ENCODE data around the gene BCL11A.

GRCh38 chr2:60513191-60513590, 40.3 kb downstream of the BCL11A start:
- TF ChIP-seq CTCF (IDR thresholded peaks at IDR 0.05; ENCODE audit: insufficient read depth, low read depth, low read length) (no peak), EZH2 (IDR thresholded peaks at IDR 0.05; ENCODE audit: insufficient read depth, low read length) (no peak)
